ENCODE data around the gene SGO2. TPM values are rescaled to one million over a fixed set of nuclear protein-coding genes. Genes with fewer than 3 reads are reported as not detected.

SGO2 gene
- total RNA-seq, 1 experiment from 2014 or later, result 20.1 TPM

GRCh38 chr2:200585730-200586643 is 60.0 kb downstream of the SGO2 start, which contains the start of gene AOX1:
Gene AOX1, plus strand, starts transcription at chr2:200586014. Its CDS starts 95 bp downstream, at chr2:200586109.
- TF ChIP-seq CTCF (IDR thresholded peaks at IDR 0.05; ENCODE audit: insufficient read depth in 1 of 2, low read depth in 1 of 2, low read length in 1 of 2, severe bottlenecking in 1 of 2, unreplicated experiment in 1 of 2), result no peak
- POLR2A ChIA-PET, result no interaction called here
- peaks cover 6% of the 10 kb centered on the region; the same call in 1 of the 2 replicates for H3K4me1 ChIP-seq
- H3K9me3 Mint-ChIP-seq (ENCODE audit: unreplicated experiment), result no peaks in the 10 kb centered on the region
- no peak within 1 kb of the TSS for H3K4me3 Mint-ChIP-seq (ENCODE audit: unreplicated experiment)
- H3K27me3 ChIP-seq (replicated peaks; ENCODE audit: control insufficient read depth, insufficient read depth, low read length), result no peaks in the 10 kb centered on the region
- DNase-seq, result no peak
- H3K9me3 ChIP-seq, result no peaks in the 10 kb centered on the region
- CTCF ChIA-PET, result interaction anchor here (0.7 kb wide), 1 partner anchor 333 kb away, joined by 3 read pairs; no protein-coding TSS in a partner anchor
- no peaks in the 10 kb centered on the region for H3K36me3 Mint-ChIP-seq (ENCODE audit: insufficient read depth, unreplicated experiment)
- no peak within 1 kb of the TSS for H3K27ac Mint-ChIP-seq (ENCODE audit: unreplicated experiment)
- peaks cover 5% of the 10 kb centered on the region for H3K4me1 Mint-ChIP-seq (ENCODE audit: low read depth, unreplicated experiment)
- H3K4me3 ChIP-seq (ENCODE audit: low read depth, low read length), result no peak within 1 kb of the TSS
- no peaks in the 10 kb centered on the region for H3K36me3 ChIP-seq (ENCODE audit: control insufficient read depth, insufficient read depth, low read length)
- BruUV-seq (replicated peaks), result no TSS peak
- H3K27me3 Mint-ChIP-seq (ENCODE audit: insufficient read depth, unreplicated experiment), result no peaks in the 10 kb centered on the region
- intact Hi-C loops (cut with micrococcal nuclease; ENCODE audit: unreplicated experiment), result no loop called here

GRCh38 chr2:200586644-200586975 is 60.6 kb downstream of the SGO2 start:
- peaks cover 5% of the 10 kb centered on the region for H3K4me1 Mint-ChIP-seq (ENCODE audit: low read depth, unreplicated experiment)
- no peak overlapping the region for H3K4me3 ChIP-seq (ENCODE audit: low read depth, low read length)
- no peak for DNase-seq
- H3K36me3 ChIP-seq (ENCODE audit: control insufficient read depth, insufficient read depth, low read length), result no peaks in the 10 kb centered on the region
- H3K36me3 Mint-ChIP-seq (ENCODE audit: insufficient read depth, unreplicated experiment), result no peaks in the 10 kb centered on the region
- ChIA-PET CTCF (interaction anchor here (0.7 kb wide), 2 partner anchors 101 to 334 kb away, joined by 3 read pairs; no protein-coding TSS in a partner anchor), POLR2A (no interaction called here)
- H3K27ac Mint-ChIP-seq (ENCODE audit: unreplicated experiment), result no peak overlapping the region
- no peaks in the 10 kb centered on the region for H3K9me3 Mint-ChIP-seq (ENCODE audit: unreplicated experiment)
- no peaks in the 10 kb centered on the region for H3K27me3 Mint-ChIP-seq (ENCODE audit: insufficient read depth, unreplicated experiment)
- no peak overlapping the region for H3K4me3 Mint-ChIP-seq (ENCODE audit: unreplicated experiment)
- BruUV-seq (replicated peaks), result no TSS peak
- H3K9me3 ChIP-seq, result no peaks in the 10 kb centered on the region
- TF ChIP-seq CTCF (IDR thresholded peaks at IDR 0.05; ENCODE audit: insufficient read depth in 1 of 2, low read depth in 1 of 2, low read length in 1 of 2, severe bottlenecking in 1 of 2, unreplicated experiment in 1 of 2), result no peak
- intact Hi-C loops (cut with micrococcal nuclease; ENCODE audit: unreplicated experiment), result no loop called here
- H3K27me3 ChIP-seq (replicated peaks; ENCODE audit: control insufficient read depth, insufficient read depth, low read length), result no peaks in the 10 kb centered on the region
- peaks cover 6% of the 10 kb centered on the region; the same call in 1 of the 2 replicates for H3K4me1 ChIP-seq

- no TSS peak for BruUV-seq (replicated peaks)
Observed at GRCh38 chr2:200587007-200587616, 61.1 kb downstream of the SGO2 start.

More at GRCh38 chr2:200587007-200587616, 61.1 kb downstream of the SGO2 start:
- TF ChIP-seq CTCF (IDR thresholded peaks at IDR 0.05; ENCODE audit: insufficient read depth in 1 of 2, low read depth in 1 of 2, low read length in 1 of 2, severe bottlenecking in 1 of 2, unreplicated experiment in 1 of 2), result no peak
- no peaks in the 10 kb centered on the region for H3K27me3 Mint-ChIP-seq (ENCODE audit: insufficient read depth, unreplicated experiment)
- no peaks in the 10 kb centered on the region for H3K9me3 ChIP-seq
- H3K36me3 Mint-ChIP-seq (ENCODE audit: insufficient read depth, unreplicated experiment), result no peaks in the 10 kb centered on the region
- H3K27ac Mint-ChIP-seq (ENCODE audit: unreplicated experiment), result no peak overlapping the region
- no peaks in the 10 kb centered on the region for H3K27me3 ChIP-seq (replicated peaks; ENCODE audit: control insufficient read depth, insufficient read depth, low read length)
- DNase-seq, result no peak
- H3K9me3 Mint-ChIP-seq (ENCODE audit: unreplicated experiment), result no peaks in the 10 kb centered on the region
- CTCF ChIA-PET, result interaction anchor here (0.7 kb wide), 2 partner anchors 101 to 334 kb away, joined by 3 read pairs; no protein-coding TSS in a partner anchor
- no peak overlapping the region for H3K4me3 ChIP-seq (ENCODE audit: low read depth, low read length)
- no peak overlapping the region for H3K4me3 Mint-ChIP-seq (ENCODE audit: unreplicated experiment)
- intact Hi-C loops (cut with micrococcal nuclease; ENCODE audit: unreplicated experiment), result no loop called here
- no peaks in the 10 kb centered on the region for H3K36me3 ChIP-seq (ENCODE audit: control insufficient read depth, insufficient read depth, low read length)
- peaks cover 5% of the 10 kb centered on the region for H3K4me1 Mint-ChIP-seq (ENCODE audit: low read depth, unreplicated experiment)
- peaks cover 3% of the 10 kb centered on the region; the same call in 1 of the 2 replicates for H3K4me1 ChIP-seq
- POLR2A ChIA-PET, result no interaction called here
